ENCODE results near the gene TTLL8. TPM values are rescaled to one million over a fixed set of nuclear protein-coding genes. Genes with fewer than 3 reads are reported as not detected.

TTLL8 gene
- polyA plus RNA-seq, 2 of the 4 experiments (the other 2 are of a cell fraction): not detected

DNA sequence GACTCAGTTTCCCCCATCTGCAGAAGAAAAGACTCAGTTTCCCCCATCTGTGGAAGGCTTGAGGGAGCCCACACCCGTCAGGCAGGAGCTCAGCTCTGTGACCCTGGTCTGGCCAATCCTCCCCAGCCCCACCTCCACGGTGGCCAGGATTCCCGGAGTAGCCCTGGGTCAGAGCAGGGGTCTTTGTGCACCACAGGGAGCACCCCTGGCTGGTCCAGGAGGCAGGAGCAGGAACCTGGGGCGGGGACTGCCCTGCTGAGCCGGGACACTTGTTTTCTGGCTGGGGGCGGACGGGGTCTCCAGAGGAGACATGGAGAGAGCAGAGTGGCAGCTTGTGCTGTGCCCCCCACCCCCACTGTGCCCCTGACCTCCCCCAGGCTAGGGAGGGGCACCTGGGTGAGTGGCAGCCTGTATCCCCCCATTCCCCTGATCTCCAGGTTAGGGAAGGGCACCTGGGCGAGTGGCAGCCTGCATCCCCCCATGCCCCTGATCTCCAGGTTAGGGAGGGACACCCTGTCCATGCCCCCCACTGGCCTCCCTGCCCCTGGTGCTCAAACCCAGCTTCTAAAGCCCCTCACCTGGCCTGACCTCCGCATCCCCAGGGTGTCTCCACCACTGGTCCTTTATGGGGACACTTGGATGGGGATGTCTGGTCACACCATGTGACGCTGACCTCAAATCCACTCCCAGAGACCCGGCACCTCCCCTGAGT lies 64.3 kb downstream of the TTLL8 start (continued):
- TF ChIP-seq ZFP36 (IDR thresholded peaks at IDR 0.05; ENCODE audit: borderline replicate concordance, partially characterized antibody) (no peak), BHLHE40 (IDR thresholded peaks at IDR 0.05; ENCODE audit: low read depth, low read length) (no peak), FOSL2 (IDR thresholded peaks at IDR 0.05) (no peak), FOSL2 (CRISPR knock-in tag; IDR thresholded peaks at IDR 0.05) (no peak), FOXS1 (CRISPR knock-in tag; IDR thresholded peaks at IDR 0.05) (no peak), POLR2AphosphoS2 (conservative IDR thresholded peaks at IDR 0.05; ENCODE audit: low read length) (no peak), EP300 (IDR thresholded peaks at IDR 0.05) (no peak), EHF (CRISPR knock-in tag; IDR thresholded peaks at IDR 0.05) (no peak), ZNF302 (CRISPR knock-in tag; IDR thresholded peaks at IDR 0.05) (no peak)
- TF ChIP-seq, protein P1, sequence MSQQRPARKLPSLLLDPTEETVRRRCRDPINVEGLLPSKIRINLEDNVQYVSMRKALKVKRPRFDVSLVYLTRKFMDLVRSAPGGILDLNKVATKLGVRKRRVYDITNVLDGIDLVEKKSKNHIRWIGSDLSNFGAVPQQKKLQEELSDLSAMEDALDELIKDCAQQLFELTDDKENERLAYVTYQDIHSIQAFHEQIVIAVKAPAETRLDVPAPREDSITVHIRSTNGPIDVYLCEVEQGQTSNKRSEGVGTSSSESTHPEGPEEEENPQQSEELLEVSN (IDR thresholded peaks at IDR 0.05; ENCODE audit: borderline replicate concordance, low read depth): no peak

DNA sequence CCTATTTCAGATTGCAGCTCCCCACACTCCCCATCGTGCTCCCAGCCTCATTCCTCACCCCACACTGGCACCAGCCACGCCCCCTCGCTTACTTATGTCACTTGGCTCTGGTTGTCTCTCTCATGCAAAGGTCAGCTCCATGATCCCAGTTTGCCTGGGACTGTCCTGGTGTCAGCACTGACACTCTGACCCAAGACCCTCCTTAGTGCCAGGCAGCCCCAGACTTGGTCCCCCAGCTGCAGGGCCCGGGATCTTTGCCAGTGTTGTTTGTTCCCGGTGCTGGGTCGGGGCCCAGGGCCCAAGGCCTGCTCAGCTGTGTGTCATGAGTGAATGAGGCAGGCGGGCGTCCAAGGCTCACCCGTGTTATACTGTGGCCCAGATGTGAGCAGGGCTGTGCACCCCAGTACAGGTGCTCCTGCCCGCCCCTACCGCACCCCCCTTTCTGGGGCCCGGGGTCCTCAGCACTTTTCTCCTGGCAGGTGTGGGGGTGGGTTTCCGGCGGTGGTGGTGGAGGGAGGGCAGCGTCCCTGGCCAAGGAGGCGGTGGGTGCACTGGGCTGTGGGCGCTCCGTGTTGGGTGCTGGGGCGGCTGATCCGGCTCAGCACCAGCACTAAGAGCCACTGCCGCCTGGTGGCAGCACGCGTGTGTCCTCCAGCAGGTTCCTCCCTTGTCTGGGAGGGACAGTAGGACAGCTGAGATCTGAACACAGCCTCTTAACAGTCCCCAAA lies 65.0 kb downstream of the TTLL8 start:
- FAIRE-seq (no peak), ATAC-seq (peak; percentile 92 to 96), DNase-seq (ENCODE audit: low read depth in 1 of 2, low spot score in 1 of 2) (peak; percentile 44 to 65)
- Histone ChIP-seq H3K27ac (peak overlapping the region; percentile 52 to 74; a peak in 5 of 6 replicates), H3K9me3 (peaks cover 8% of the 10 kb centered on the region; the same call in 1 of the 3 replicates), H3K4me1 (no peaks in the 10 kb centered on the region), H3K4me3 (no peak overlapping the region), H3K4me2 (peak overlapping the region; percentile 69)
- POLR2A ChIA-PET: no interaction called here
- CTCF ChIA-PET: interaction anchor here (0.6 to 6.5 kb wide), 17 partner anchors 9 to 683 kb away, joined by 3 to 39 read pairs (median 3); no protein-coding TSS in a partner anchor
- 18% methylated on average over 12 of the region's 23 CpGs for WGBS (ENCODE audit: missing lambda C conversion rate)
- TF ChIP-seq CHD2 (IDR thresholded peaks at IDR 0.05; ENCODE audit: low read length, partially characterized antibody) (no peak), RAD21 (conservative IDR thresholded peaks at IDR 0.05 in 1 of 2, IDR thresholded peaks at IDR 0.05 in 1 of 2) (peak; percentile 50 to 66; a peak in 4 of 5 replicates), SMC3 (IDR thresholded peaks at IDR 0.05) (peak; percentile 61), ESRRA (IDR thresholded peaks at IDR 0.05; ENCODE audit: borderline replicate concordance, low read length) (no peak)
- TF ChIP-seq, protein P2, sequence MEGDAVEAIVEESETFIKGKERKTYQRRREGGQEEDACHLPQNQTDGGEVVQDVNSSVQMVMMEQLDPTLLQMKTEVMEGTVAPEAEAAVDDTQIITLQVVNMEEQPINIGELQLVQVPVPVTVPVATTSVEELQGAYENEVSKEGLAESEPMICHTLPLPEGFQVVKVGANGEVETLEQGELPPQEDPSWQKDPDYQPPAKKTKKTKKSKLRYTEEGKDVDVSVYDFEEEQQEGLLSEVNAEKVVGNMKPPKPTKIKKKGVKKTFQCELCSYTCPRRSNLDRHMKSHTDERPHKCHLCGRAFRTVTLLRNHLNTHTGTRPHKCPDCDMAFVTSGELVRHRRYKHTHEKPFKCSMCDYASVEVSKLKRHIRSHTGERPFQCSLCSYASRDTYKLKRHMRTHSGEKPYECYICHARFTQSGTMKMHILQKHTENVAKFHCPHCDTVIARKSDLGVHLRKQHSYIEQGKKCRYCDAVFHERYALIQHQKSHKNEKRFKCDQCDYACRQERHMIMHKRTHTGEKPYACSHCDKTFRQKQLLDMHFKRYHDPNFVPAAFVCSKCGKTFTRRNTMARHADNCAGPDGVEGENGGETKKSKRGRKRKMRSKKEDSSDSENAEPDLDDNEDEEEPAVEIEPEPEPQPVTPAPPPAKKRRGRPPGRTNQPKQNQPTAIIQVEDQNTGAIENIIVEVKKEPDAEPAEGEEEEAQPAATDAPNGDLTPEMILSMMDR (IDR thresholded peaks at IDR 0.05): peak; percentile 60
- TF ChIP-seq, protein P3, sequence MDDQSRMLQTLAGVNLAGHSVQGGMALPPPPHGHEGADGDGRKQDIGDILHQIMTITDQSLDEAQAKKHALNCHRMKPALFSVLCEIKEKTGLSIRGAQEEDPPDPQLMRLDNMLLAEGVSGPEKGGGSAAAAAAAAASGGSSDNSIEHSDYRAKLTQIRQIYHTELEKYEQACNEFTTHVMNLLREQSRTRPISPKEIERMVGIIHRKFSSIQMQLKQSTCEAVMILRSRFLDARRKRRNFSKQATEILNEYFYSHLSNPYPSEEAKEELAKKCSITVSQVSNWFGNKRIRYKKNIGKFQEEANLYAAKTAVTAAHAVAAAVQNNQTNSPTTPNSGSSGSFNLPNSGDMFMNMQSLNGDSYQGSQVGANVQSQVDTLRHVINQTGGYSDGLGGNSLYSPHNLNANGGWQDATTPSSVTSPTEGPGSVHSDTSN (IDR thresholded peaks at IDR 0.05): no peak

DNA sequence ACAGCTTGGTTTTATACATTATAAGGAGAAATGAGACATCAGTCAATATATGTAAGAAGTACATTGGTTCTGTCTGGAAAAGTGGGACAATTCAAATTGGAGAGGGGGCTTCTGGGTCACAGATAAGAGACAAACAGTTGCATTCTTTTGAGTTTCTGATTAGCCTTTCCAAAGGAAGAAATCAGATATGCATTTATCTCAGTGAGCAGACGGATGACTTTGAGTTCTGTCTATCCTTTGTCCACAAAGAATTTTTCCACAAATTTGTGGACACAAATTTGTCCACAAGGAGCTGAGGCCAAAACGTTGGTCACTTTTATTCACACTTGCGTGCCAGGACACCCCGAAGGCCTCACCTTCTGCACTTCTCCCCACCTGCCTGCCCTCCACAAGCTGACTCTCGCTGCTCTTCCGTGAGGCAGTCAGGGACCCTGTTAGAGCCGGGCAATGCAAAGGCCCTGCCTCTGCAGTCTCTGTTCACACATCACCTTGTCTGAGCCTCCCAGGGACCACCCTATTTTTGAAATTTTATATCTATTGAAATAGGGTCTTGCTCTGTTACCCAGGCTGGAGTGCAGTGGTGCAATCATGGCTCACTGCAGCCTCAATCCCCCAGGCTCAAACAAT lies 66.1 kb downstream of the TTLL8 start:
- peaks cover 15% of the 10 kb centered on the region; the same call in 1 of the 3 replicates for H3K9me3 ChIP-seq
- no peak overlapping the region for H3K27ac ChIP-seq
- no peak overlapping the region for H3K4me2 ChIP-seq
- FAIRE-seq: no peak
- TF ChIP-seq NR3C1 (IDR thresholded peaks at IDR 0.05) (no peak), BHLHE40 (IDR thresholded peaks at IDR 0.05; ENCODE audit: low read depth, low read length) (no peak), ZSCAN20 (CRISPR knock-in tag; IDR thresholded peaks at IDR 0.05) (no peak), HOXA7 (CRISPR knock-in tag; IDR thresholded peaks at IDR 0.05) (no peak), EP300 (IDR thresholded peaks at IDR 0.05) (no peak), JUN (IDR thresholded peaks at IDR 0.05) (no peak), TP53 (CRISPR knock-in tag; IDR thresholded peaks at IDR 0.05) (no peak), RAD21 (conservative IDR thresholded peaks at IDR 0.05 in 1 of 2, IDR thresholded peaks at IDR 0.05 in 1 of 2) (no peak), RARB (CRISPR knock-in tag; IDR thresholded peaks at IDR 0.05) (no peak), ESRRA (IDR thresholded peaks at IDR 0.05; ENCODE audit: borderline replicate concordance, low read length) (no peak), CBX8 (IDR thresholded peaks at IDR 0.05) (no peak)
- TF ChIP-seq, protein P3 (IDR thresholded peaks at IDR 0.05): no peak
- TF ChIP-seq, protein P1 (IDR thresholded peaks at IDR 0.05; ENCODE audit: borderline replicate concordance, low read depth): no peak
- TF ChIP-seq, protein P2 (IDR thresholded peaks at IDR 0.05): no peak
- POLR2A ChIA-PET: no interaction called here
- whole genome bisulfite sequencing (ENCODE audit: missing lambda C conversion rate): 81% methylated on average over 7 of the region's 7 CpGs
- DNase-seq (ENCODE audit: low read depth in 1 of 2, low spot score in 1 of 2): no peak
- H3K4me1 ChIP-seq: no peaks in the 10 kb centered on the region
- no peak for ATAC-seq
- CTCF ChIA-PET: interaction anchor here (1.4 to 6.5 kb wide), 5 partner anchors 9 to 62 kb away, joined by 3 to 39 read pairs (median 13); no protein-coding TSS in a partner anchor
- no peak overlapping the region for H3K4me3 ChIP-seq

All from A549 (cell line).